GM12872 (cell line): ENCODE measurements around the gene MND1.

ENCODE experiments used
- CTCF ChIP-seq: IDR thresholded peaks from 3 replicates; pipeline ENCODE4 v1.5.1; 2011; ENCODE audit warnings: low read depth, mild to moderate bottlenecking, low read length, moderate library complexity; ENCODE audit not compliant: insufficient read depth

The MND1 gene

GRCh38 chr4:153333874-153334273 lies 10.6 kb upstream of the MND1 start:
- TF ChIP-seq CTCF = no peak

DNA sequence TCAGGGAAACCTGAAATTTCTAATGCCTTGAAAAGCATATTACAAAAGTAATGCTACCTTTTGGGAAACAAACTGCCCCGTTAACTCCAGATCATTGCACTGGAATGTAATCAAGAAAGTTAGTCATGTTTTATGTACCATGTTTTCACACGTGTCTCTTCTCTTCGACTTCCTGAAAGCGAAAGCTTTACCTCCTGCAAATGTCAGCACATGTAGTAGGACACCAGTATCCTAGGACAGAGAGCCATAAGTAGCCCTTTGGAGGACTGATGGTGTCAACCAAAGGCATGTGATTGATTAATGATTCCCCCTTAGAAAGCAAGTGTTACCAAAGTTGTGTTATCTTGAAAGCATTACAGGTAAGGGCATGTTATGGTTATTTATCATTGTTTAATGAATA lies 8.8 kb upstream of the MND1 start:
- TF ChIP-seq CTCF = no peak

GRCh38 chr4:153337686-153338085 lies 6.8 kb upstream of the MND1 start:
- no peak for TF ChIP-seq CTCF

DNA sequence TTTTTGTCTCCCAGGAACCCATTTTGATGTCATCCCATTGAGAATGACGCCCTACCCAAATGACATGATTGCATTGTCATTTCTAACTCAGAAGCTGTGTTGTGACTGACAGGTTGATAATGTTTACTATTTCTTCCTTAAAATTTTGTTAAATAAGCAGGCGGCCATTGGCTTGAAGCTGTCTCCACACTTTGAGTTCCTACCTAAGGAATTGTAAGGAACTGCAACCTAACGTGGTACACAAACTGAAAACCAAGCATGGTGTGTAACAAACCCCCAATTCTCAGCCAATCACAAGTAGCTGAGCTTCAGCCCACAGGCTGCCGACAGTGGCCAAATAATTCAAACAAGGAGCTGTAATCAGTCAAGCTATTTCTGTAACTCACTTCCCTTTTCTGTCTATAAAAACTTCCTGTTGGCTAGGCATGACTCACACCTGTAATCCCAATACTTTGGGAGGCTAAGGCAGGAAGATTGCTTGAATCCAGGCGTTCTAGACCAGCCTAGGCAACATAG lies 2.9 kb upstream of the MND1 start:
- no peak for TF ChIP-seq CTCF

DNA sequence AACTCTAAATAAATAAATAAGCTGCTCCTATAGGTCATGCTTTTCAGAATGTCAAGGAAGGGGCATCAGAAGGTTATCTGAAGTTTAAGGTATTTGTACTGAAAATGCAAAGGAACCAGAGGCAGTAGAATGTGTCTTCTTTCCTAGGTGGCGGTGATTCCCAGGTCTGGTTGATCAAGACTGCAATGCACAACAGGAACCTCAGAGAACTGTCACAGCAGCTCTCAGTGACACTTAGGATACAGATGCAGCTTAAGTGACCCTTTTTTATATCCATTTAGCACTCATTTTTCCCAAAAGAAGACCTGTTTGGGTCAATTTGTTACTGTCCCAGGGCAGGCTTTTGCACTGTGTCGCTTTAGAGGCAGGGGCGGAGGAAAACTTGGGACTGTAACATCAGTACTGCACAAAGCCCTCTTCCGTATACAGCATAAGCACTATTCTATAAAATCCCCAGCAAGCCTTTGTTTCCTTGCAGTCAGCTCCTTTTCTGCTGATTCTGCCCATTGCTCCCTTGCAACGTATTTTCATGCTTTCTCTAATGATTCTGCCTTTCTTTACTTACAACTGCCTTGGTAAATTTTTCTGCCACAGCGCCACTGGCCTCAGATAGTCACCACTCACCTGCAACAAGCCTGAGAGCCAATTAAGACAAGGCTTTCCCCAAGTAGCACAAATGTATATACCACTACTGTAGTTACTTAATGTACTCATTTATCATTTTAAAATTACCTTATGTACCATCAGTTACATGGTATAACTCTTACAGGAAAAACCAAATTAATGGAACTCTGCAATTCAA lies 1.5 kb upstream of the MND1 start:
- TF ChIP-seq CTCF = no peak

GRCh38 chr4:153345012-153345981 lies 809 bp downstream of the MND1 start:
- TF ChIP-seq CTCF = no peak

DNA sequence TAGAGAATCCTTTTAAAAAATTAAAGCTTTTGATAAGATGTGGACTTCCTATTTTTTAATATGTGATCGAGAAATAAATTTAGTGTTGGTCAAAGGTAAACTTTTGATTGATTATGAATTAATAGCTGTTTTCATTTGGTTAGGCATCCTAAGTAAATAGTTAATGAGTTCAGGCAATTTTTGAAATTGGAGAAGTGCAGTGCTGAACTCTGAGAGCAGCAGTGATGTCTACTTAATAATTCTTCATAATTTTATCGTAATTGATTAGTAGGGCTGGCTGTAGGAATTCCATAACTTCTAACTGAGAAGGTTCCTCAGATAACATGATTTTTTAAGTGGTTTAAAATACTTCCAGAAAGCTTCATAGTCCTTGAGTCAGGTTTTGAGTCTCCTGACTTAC lies 1.5 kb downstream of the MND1 start:
- no peak for TF ChIP-seq CTCF
